HG02588 (cell line): ENCODE data around the gene KDM2A.
"Not testable (repeated sequence)": the region's sequence is repeated elsewhere in the genome, so short reads cannot be mapped to it uniquely, and the experiment has no call there.

Experiments
- ATAC-seq: cut with Tn5 transposase; IDR thresholded peaks from one replicate; pipeline ENCODE4 v1.9.1; 2021; ENCODE audit warnings: mild to moderate bottlenecking, moderate library complexity; ENCODE audit not compliant: unreplicated experiment

KDM2A gene

DNA sequence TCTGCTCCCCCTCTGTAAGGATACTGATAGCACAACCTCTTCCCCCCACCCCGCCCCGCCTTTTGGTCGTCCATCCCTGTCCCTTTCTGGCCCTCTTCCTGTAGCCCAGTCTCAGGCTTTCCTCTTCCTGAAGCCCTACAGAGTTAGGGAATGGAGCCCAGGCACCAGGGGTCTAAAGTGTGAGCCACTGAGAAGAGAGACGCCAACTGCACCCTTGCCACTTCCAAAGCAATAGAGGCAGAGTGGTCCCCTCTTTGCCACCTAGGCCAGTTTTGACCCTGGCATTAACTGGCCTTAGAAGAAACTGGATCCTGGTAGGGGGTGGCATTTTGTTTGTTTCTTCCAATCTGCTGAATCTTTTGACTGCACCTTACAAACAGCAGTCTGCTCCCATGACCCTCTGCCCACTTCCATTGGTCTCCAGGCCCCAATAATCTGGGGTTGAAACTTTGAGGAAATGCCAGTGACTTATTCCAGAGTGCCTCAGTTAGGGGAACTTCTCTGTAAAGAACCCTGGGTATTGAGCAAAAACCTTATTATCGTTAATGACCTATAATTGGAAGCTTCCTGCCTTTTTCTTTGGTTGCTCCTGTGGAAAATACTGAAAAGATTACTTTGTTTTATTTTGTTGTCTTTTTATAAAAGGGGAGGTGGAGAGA lies 137.5 kb downstream of the KDM2A start:
- ATAC-seq = no peak

DNA sequence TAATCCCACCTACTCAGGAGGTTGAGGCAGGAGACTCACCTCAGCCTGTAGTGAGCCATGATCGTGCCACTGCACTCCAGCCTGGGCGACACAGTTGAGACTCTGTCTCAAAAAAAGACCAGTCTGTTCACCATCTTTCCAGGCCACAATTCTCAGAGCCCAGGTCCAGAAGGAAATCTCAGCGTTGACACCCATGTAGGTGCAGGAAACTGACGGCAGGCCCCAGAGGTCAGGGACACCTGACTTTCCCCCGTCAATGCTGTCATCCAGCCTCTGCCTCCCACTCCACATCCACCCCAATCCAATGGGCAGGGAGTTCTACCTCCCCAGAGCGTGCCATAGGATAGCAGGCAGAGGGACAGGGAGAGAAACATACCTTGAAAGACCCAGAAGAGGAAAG lies 141.3 kb downstream of the KDM2A start:
- no peak for ATAC-seq

DNA sequence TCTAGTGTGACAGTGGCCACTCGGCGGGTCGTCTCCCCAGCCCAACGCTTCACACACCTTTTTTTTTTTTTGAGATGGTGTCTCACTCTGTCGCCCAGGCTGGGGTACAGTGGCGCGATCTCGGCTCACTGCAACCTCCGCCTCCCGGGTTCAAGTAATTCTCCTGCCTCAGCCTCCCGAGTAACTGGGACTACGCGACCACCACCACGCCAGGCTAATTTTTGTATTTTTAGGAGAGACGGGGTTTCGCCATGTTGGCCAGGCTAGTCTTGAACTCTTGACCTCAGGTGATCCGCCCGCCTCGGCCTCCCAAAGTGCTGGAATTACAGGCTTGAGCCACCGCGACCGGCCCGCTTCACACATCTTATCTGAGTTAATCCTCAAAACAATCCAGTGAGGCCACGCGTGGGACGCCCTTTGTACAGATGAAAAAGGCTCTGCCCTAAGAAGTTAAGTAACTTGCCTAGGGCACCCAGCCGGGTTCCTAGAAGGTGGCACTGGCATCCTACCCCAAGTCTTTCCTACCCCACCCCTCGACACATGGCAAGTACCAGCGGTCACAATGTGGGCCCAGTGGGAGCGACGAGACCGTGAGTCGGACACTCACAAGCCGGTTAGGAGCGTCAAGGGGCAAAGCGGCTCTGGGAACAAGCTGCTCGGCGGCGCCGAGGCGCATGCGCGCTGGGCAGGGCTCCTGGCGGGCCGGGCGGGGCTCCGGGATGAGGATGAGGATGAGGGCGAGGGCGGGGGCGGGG lies 142.0 kb downstream of the KDM2A start:
- ATAC-seq = not testable (repeated sequence)

DNA sequence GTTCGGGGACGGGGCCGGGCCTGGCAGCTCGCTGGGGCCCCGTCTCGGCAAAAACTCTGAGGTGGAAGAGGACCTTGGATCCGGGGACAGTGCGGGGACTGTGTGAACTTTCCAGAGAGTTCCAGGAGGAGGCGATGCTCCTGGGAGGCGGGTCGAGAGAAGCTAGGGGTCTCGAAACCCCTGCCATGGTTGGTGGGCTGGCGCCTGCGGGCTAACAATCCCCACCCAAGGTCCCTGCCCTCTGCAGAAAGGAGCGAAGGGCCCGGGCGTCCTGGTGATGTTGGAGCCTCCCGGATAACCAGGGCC lies 142.5 kb downstream of the KDM2A start:
- ATAC-seq = no peak

DNA sequence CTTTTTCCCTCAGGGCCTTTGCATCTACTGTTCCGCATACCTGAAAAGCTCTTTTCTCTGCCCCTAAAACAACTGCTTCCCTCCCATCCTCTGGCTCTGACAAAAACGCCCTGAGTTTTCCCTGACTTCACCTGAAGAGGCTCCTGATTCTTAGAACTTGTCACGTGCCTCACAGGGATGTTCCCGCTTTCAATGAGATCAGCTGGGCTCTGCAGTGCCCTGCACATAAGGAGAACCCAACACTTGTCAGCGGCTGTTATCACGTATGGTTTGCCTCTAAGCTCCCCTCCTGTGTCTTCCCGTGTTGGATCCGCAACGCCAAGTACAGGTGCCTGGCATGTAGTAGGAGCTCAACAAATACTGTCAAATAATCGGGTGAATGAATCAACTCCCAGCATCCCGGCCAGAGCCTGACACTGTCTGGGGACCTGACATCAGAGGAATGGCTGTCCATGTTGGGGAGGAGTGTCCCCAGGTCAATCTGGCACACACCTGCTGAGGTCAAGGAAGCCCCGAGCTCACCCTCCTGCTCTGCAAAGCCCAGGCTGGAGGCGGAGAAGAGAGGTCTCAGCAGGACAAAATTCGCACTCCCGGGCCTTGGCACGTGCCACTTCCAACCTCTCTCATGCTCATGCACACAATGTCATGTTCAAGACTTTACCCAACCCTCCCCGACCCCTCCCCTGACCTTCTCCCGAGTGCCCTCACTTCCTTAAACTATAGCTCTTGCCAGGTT lies 143.1 kb downstream of the KDM2A start:
- no peak for ATAC-seq

DNA sequence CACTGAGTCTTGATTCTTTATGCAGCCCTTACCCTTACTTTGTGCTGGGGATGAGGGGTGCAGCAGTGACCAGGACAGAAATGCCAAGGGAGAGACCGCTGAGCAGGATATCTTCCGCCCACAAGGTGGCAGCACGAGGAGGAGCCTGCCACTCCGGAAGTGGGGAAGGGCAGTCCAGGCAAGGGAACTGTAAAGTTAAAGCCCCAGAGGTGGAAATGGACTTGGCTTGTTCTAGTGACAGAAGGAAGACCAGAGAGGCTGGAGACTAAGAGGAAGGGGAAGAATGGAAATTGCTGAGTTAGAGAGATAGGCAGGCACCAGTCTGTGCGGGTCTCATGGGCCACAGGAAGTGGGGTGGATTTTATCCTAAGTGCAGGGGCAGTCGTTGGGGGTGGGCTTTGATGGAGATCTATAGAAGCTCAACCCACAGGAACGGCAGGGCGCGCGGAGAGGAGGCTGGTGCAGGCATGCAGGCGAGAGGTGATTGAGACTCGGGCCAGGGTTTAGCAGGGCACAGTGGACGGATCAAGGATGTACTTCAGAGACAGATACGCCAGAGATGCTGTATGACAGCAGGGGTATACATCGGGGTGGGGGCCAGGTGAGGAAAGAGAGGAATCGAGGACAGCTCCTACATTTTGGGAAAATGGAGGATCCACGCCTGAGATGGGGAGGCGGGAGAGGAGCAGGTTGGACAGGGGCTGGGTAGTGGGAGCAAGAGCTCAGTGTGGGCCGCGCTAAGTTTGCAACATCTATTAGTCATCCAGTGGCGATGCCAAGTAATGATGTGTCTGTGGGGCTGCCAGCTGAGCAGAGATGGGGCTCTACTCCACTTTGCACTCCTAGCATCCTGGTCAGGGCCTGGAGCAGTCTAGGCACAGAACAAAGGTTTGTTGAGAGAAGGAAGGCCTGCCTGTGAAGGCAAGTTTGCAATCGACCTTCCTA lies 143.9 kb downstream of the KDM2A start:
- ATAC-seq = no peak

DNA sequence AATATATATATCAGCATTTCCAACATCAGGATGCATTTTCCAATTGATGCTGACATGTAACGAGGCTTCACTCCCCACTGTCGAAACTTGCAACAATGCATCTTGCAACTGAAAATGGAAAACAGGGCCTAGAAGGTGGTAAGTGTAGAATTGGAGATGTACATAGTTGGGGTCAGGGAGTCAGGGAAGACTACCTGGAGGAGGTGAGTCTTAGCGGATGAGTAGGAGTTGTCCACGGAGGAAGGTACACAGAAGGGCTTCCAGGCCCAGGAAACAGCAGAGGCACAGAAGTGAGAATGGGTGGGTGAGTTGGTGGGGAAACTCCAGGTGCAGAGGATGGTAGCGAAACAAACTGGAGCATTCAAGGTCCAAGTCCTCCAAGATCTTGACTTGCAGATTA lies 145.2 kb downstream of the KDM2A start:
- ATAC-seq = no peak

DNA sequence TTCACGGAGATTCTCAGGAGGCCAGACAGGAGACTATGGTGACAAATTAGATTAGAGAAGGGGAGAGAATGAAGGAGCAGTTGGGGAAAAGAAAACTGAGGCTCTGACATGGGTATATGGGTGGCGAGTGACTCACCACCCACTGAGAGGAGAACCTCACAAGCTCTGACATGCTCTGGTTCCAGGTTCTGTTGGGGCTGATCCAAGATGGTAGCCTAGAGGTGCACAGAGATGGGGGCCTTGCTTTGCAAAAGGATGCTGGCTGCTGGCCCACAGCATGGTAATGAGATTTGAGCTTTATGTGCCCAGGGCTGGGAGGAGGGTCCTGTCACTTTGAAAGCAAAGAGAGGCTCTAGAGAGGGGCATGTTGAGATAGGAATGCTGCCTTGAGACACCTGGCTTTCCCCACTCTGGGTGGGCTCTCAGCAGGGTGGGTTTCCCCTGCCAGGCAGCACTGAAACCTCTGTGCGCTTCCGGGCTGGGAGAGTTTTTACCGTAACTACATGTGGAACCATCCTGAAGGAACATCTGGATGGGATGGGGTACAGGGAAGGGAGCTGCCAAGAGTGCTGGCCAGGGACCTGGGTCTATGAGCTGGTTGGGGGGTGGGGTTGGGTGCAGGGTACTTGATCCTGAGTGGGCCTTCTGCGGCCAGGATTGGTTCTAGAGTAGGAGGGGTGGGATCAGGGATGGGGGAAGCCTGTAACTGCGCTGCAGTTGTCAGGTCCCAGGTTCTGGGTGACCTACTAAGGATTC lies 146.0 kb downstream of the KDM2A start:
- ATAC-seq = no peak

DNA sequence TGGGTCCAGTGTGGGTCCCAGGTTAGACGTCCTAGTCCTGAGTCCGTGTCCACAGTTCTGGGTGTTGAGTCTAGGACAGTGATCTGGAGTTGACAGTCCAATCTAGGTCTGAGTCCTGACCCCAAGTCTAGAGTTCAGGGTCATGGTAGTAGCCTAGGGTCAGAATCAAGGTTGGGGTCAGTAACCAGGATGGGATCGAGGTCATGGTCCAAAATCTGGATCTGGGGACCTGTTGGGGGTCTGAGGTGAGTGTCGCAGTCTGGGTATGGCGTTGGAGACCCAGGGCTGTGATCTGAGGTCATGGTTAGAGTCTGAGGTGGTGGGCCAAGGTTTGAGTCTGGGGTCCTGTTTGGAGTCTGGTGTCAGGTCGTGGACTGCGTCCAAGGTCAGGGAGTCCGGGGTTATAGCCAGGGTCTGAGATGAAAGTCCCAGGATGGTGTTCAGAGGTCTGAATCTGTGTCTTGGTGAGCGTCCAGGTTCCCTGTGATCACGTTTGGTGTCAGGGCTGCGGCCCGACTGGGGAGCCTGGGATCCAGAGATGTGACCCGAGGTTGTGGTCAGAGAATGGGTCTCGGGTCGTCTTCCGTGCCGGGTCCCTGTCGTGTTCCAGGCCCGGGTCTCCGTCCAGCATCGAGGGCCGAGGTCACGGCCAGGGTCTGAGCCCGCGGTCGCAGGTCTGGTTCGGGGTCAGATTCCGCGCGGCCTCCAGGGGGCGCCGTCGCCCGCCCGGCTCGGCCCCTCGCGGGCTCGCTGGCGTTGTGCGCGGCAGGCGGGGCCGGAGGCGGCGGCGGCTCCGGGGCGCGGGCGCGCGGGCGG lies 146.8 kb downstream of the KDM2A start:
- peak; percentile 52 for ATAC-seq

DNA sequence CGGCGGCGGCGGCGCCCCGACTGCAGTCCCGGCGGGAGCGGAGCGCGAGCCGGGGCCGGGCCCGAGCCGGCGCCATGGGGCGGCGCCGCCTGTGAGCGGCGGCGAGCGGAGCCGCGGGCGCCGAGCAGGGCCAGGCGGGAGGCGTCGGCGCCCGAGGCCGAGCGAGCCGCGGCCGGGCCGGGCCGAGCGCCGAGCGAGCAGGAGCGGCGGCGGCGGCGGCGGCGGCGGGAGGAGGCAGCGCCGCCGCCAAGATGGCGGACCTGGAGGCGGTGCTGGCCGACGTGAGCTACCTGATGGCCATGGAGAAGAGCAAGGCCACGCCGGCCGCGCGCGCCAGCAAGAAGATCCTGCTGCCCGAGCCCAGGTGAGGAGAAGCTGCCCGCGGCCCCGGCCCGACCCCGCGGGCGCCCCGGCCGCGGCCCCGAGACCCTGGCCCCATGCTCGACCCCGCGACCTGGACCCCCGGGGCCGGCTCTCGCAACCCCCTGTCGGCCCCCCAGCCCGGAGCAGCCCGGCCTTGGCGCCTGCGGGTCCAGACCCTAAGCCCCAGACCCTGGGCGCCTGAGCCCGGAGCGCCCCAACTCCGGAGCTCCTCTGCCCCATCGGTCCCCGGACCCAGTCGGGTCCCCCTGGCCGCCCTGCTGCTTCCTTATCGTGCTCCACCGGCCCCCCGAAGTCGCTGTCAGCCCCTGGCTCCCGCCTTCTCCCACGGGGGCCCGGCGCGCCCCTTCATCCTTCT lies 147.6 kb downstream of the KDM2A start, which contains the start of gene GRK2:
GRK2 (plus strand) TSS at position 25 of the 739 bp plus-strand sequence; CDS start at position 252, 227 bp downstream.
- ATAC-seq = peak; percentile 1

DNA sequence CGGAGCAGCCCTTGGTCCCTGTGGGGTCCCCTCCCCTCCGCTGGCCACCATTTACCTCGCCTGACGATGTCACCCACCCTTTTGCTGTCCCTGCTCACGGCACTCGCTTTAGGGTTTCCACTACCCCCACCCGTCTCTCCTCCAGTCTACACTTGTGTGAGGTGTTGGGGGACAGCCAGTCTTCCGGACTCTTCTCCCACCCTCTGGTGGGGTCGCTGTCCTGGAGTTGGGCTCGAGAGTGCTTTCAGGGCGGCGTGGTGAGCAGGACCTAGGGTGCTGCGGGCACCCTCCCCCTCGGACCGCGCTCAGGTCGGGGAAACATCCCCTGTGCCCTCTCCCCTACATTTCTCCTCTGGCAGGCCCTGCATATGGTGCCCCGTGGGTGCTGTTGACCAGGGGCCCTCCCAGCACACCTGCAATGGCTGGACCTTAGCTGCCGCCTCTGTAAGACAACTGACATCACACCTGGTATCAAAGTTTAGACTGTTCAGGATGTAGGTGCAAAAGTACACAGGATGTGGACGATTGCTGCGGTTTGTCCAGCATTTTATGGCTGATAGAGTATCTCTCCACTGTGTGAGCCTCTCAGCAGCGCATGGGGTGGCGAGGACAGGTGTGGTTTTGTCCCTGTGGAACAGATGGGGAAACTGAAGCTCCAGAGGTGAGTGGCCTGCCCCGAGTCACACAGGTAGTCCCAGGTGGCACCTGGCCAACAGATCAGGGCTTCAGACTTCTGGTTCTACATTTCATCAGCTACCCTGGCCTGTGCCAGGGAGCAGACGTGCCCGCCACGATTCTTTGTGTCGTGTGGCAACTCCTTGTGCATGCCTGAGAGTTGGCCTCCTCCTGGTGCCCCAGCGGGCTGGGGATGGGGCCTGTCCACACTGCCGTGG lies 148.4 kb downstream of the KDM2A start:
- ATAC-seq = no peak

DNA sequence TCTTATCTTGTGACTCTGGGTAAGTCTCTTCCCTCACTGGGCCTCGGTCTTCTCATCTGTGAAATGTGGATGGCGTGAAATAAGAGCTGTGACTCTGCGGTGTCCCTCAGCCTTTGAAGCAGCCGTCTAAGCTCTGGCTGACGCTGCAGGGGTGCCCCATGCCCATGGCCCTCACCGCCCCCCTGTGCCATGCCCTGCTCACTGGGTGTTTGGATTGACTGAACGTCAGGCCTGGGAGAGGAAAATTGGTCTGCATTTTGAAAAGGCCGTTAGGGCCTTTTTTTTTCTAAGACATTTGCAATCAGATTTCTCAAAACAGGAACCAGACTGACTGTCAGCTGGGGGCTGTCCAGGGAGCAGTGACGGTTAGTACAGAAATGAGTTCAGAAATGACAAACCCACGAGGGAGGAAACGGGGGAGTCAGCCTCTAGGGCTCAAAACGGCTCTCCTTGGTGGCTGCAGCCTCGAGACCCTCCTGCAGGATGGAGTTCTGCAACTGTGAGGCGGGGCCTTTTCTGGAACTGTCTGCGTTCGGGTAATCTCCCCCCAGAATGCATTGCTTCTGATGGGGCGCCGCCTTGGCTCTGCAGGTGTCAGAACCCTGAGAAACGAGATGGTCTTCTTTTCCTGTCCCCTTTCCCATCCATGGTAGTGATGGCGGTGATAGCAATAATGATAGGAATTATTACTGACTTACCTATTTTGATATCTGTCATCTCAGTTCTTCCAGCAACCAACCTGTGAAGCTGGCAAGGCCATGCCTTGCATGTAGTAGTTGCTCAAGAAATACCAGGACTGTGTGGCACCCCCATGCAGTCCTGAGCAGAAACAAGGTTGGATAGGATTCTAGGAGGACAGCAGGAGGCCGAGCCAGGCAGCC lies 149.3 kb downstream of the KDM2A start:
- peak; percentile 33 for ATAC-seq

DNA sequence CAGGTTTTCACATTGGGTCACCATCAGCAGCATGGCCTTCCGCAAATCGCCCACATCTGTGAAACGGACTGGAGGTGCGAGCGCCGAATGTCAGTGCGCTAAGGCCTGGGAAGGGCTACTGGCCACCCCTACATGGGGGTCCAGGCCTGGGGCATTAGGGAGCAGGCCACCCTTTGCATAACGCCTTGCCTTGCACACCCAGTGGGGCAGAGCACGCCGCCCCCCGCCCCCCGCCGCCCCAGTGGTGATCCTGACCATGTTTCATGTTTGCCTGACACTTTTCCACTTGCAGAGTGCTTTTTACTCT lies 149.9 kb downstream of the KDM2A start:
- ATAC-seq = no peak

DNA sequence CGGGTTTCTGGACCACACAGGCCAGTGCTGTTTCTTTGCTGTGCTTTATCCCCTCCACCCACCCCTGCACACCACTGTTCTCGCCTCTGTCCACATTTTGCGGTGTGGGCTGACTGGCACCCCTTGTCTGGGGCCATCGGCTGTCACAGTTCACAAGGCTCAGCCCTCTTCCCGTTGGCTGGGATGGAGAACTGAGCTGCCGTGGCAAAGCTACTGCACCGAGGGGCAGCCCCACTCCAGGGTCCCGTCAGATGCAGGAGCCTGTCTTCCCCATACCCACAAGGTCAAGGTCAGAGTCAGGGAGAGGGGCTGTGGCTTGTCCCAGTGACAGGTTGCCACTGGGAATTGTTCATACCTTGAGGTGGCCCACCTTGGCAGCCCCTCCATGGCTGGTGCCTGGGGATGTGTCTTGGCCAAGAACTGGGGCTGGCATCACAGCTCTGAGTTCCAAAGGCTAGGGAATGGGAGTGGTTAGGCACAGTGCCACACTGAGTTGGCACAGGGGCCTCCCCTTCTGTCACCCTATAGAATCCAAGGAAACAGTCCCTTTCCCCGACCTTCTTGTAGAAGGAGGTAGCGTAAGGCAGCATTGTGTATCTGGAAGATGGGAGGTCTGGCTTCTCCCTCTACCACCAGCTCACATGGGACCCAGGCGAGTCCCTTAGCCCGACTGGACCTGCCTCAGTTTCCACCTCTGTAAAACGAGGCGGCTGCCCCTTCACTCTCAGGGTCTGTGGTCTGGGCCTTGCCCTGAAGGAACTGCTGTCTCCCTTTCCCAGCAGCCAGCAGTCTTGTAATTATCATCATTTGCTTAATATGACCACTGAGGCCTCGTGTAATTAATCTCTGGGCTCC lies 150.6 kb downstream of the KDM2A start:
- no peak for ATAC-seq

DNA sequence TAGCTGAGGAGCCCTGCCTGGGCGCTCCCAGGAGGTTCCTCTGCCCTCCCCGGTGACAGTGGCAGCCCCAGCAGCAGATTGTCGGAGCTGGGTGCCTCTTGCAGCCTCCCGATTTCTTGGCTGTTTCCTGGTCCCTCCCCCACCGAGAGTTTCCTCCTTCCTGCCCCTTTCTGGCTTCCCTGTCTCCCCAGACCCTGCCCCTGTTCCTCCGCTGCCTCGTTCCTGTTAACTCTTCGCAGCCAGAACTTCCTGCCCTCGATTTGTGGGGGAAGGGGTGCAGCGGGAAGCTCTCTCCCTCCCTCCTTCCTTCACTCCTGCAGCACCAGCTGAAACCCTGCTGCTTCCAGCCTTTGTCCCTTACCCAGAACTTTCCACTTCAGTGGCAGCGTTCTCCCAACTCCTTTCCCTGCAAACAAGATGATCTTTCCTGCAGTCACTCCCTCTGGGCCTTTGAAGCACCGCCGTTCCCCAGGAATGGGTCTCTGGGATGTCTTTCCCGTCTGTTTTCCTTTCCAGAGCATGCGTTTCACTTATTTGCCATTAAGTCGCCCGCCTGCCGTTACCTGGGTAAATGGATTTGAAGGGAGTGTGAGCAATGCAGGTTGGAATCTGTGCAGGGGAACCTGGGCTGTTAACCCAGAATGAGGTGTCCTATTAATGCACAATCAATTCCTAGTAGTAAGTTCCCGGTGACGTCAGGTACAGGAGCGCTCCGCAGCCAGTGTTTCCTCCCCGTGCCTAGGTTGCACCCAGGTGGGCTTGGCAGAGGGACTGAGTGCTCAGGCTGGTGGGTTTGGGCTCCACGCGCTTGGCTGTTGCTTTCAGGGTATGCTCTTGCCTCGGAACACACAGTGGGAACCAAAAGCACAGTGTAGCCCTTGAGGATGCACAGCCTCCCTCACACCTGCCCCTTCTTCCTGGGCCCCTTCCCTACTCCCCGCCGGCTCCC lies 151.5 kb downstream of the KDM2A start:
- ATAC-seq = no peak
